ENCODE results near the gene TENM3. TPM values are rescaled to one million over a fixed set of nuclear protein-coding genes. Genes with fewer than 3 reads are reported as not detected.

The TENM3 gene
- polyA plus RNA-seq, 1 of the 3 experiments (the other 2 are of a cell fraction) = 10.4 TPM

- TF ChIP-seq EZH2phosphoT487 (IDR thresholded peaks at IDR 0.05; ENCODE audit: borderline replicate concordance, low read depth) (no peak), MXI1 (IDR thresholded peaks at IDR 0.05; ENCODE audit: low read depth, low read length) (no peak), ELF1 (IDR thresholded peaks at IDR 0.05) (no peak)
These were observed 20.4 kb downstream of the TENM3 start (continued) for GRCh38 chr4:182263562-182263961.

GRCh38 chr4:182264139-182264752, 21.0 kb downstream of the TENM3 start:
- DNase-seq = no peak
- Histone ChIP-seq H3K9me3 (no peaks in the 10 kb centered on the region), H3F3A (replicated peaks; ENCODE audit: insufficient read depth) (no peaks in the 10 kb centered on the region), H3K27ac (ENCODE audit: low read depth in 2 of 2, low read length in 1 of 2) (no peak overlapping the region), H3K9me2 (no peaks in the 10 kb centered on the region), H3K27me3 (ENCODE audit: insufficient read depth) (no peaks in the 10 kb centered on the region), H3K9ac (no peak overlapping the region), H3K79me2 (ENCODE audit: insufficient read depth) (no peaks in the 10 kb centered on the region), H3K4me3 (ENCODE audit: low read depth in 2 of 2, low read length in 1 of 2) (no peak overlapping the region), H3K36me3 (replicated peaks in 1 of 2; ENCODE audit: control insufficient read depth in 1 of 2, insufficient read depth in 2 of 2, low read length in 1 of 2) (no peaks in the 10 kb centered on the region), H4K20me1 (ENCODE audit: insufficient read depth) (no peaks in the 10 kb centered on the region), H3K4me1 (ENCODE audit: control insufficient read depth in 1 of 2, insufficient read depth in 2 of 2, low read depth in 1 of 2, low read length in 1 of 2) (peaks cover 0 to 3% of the 10 kb centered on the region in 2 experiments; a peak in 1 of 4 replicates), H3K4me2 (no peak overlapping the region), H2AFZ (ENCODE audit: low read depth) (no peak overlapping the region)
- ChIA-PET CTCF (interaction anchor here (0.9 kb wide), 2 partner anchors 12 to 112 kb away, joined by 3 read pairs; no protein-coding TSS in a partner anchor), POLR2A (interaction anchor here (0.7 kb wide), 2 partner anchors 21 to 226 kb away, joined by 3 to 4 read pairs; no protein-coding TSS in a partner anchor)
- WGBS (ENCODE audit: low lambda C conversion rate) = 84% methylated on average over 13 of the region's 13 CpGs
- TF ChIP-seq YY1 (IDR thresholded peaks at IDR 0.05; ENCODE audit: low read depth) = no peak
- TF ChIP-seq MAX (IDR thresholded peaks at IDR 0.05; ENCODE audit: low read depth) = no peak
- no peak for TF ChIP-seq FOSL2 (IDR thresholded peaks at IDR 0.05; ENCODE audit: borderline replicate concordance, low read depth)
- no peak for TF ChIP-seq SIN3A (IDR thresholded peaks at IDR 0.05; ENCODE audit: borderline replicate concordance, low read depth, low read length)
- no peak for TF ChIP-seq USF2 (IDR thresholded peaks at IDR 0.05; ENCODE audit: borderline replicate concordance, low read depth, low read length)
- TF ChIP-seq IRF3 (IDR thresholded peaks at IDR 0.05; ENCODE audit: low read depth, low read length) = no peak
- TF ChIP-seq EP300 (IDR thresholded peaks at IDR 0.05; ENCODE audit: borderline replicate concordance in 1 of 2, low read depth in 1 of 2, low read length in 1 of 2) = no peak
- TF ChIP-seq TCF12 (IDR thresholded peaks at IDR 0.05) = no peak
- no peak for TF ChIP-seq PBX3 (IDR thresholded peaks at IDR 0.05)
- no peak for TF ChIP-seq JUND (IDR thresholded peaks at IDR 0.05)
- TF ChIP-seq CHD2 (IDR thresholded peaks at IDR 0.05; ENCODE audit: low read length, partially characterized antibody) = no peak
- no peak for TF ChIP-seq RAD21 (IDR thresholded peaks at IDR 0.05; ENCODE audit: low read length)
- TF ChIP-seq TAF1 (IDR thresholded peaks at IDR 0.05; ENCODE audit: borderline replicate concordance, low read depth, low read length) = no peak
- TF ChIP-seq FOXJ3 (CRISPR knock-in tag; IDR thresholded peaks at IDR 0.05) = no peak
- no peak for TF ChIP-seq ZBTB33 (IDR thresholded peaks at IDR 0.05; ENCODE audit: borderline replicate concordance, low read depth)
- no peak for TF ChIP-seq USF1 (IDR thresholded peaks at IDR 0.05; ENCODE audit: borderline replicate concordance, low read depth)
- no peak for TF ChIP-seq GATA2 (CRISPR knock-in tag; IDR thresholded peaks at IDR 0.05)
- TF ChIP-seq POLR2AphosphoS5 (IDR thresholded peaks at IDR 0.05; ENCODE audit: low read depth, low read length) = no peak
- no peak for TF ChIP-seq MEF2A (IDR thresholded peaks at IDR 0.05; ENCODE audit: borderline replicate concordance, low read depth)
